Naive B cell (primary cell): ENCODE measurements around the gene CNR2. TPM values are rescaled to one million over a fixed set of nuclear protein-coding genes. Genes with fewer than 3 reads are reported as not detected.

ENCODE experiments used
- ATAC-seq, 2 donors: fragments of 150-1000 bp; cut with Tn5 transposase; 2 replicates each; pipeline ENCODE4 v1.10.0; 2021; ENCODE audit warnings: low read depth in 2 of 2, mild to moderate bottlenecking in 2 of 2, moderate library complexity in 2 of 2
- DNase-seq: peaks from one replicate; pipeline ENCODE4 v3.0.0; 2022
- H3K27ac Mint-ChIP-seq, 6 donors: one replicate each; pipeline ENCODE4 v1.8.0; 2020 to 2022; ENCODE audit warnings: mild to moderate bottlenecking in 6 of 6, mixed read lengths in 6 of 6, moderate library complexity in 5 of 6, inconsistent platforms in 2 of 6
- H3K27me3 Mint-ChIP-seq, 3 donors: one replicate each; pipeline ENCODE4 v1.8.0; 2021 to 2022; ENCODE audit warnings: mixed read lengths in 3 of 3, mild to moderate bottlenecking in 1 of 3
- H3K36me3 Mint-ChIP-seq, 2 donors: one replicate each; pipeline ENCODE4 v1.8.0; 2020 to 2022; ENCODE audit warnings: mixed read lengths in 2 of 2, inconsistent platforms in 1 of 2, mild to moderate bottlenecking in 1 of 2
- H3K4me1 Mint-ChIP-seq, 3 donors: one replicate each; pipeline ENCODE4 v1.8.0; 2020 to 2022; ENCODE audit warnings: mixed read lengths in 3 of 3, inconsistent platforms in 1 of 3, mild to moderate bottlenecking in 1 of 3, moderate library complexity in 1 of 3
- H3K4me3 Mint-ChIP-seq, 8 donors: one replicate each; pipeline ENCODE4 v1.8.0; 2020 to 2022; ENCODE audit warnings: mild to moderate bottlenecking in 8 of 8, mixed read lengths in 8 of 8, moderate library complexity in 8 of 8, inconsistent platforms in 2 of 8
- H3K9me3 Mint-ChIP-seq, 7 donors: one replicate each; pipeline ENCODE4 v1.8.0; 2020 to 2022; ENCODE audit warnings: mixed read lengths in 7 of 7, mild to moderate bottlenecking in 5 of 7, inconsistent platforms in 2 of 7, moderate library complexity in 1 of 7
- polyA plus RNA-seq, 6 donors: library from polyadenylated mRNA; unstranded; fragments of 300-500 nt; fragmentation: Illumina TruSeq; gene quantifications; one replicate each; pipeline ENCODE4 v1.2.3, GENCODE V29; 2021; ENCODE audit warnings: low read depth in 6 of 6

The CNR2 gene
- polyA plus RNA-seq, 6 donors from 2014 or later = 28.7 to 66.0 (median 47.1) TPM

DNA sequence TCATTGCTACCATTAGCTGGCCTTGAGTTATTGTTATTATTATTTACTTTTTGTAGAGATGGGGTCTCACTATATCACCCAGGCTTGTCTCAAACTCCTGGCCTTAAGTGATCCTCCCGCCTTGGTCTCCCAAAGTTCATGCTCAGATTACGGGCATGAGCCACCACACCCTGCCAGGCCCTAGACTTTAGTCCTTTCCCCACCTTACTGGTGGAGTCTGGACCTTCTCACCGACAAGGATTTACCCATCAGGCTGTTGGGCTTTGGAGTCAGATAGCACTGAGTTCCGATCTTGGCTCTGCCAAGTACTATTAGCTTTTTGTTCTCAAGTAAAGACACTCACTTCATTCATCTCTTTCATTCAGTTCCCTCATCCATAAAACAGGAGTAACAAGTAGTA is 17.2 kb downstream of the CNR2 start:
- ATAC-seq (no peak), DNase-seq (no peak)
- Mint-ChIP-seq H3K9me3 (no peaks in the 10 kb centered on the region), H3K36me3 (peaks cover 3 to 11% of the 10 kb centered on the region in 2 donors), H3K27ac (peak overlapping the region; percentile 77 to 96 (median 92)), H3K27me3 (no peaks in the 10 kb centered on the region), H3K4me1 (peaks cover 52 to 90% (median 78%) of the 10 kb centered on the region in 3 donors), H3K4me3 (peak overlapping the region in 6 of 8 donors; percentile 55 to 78 (median 72))

DNA sequence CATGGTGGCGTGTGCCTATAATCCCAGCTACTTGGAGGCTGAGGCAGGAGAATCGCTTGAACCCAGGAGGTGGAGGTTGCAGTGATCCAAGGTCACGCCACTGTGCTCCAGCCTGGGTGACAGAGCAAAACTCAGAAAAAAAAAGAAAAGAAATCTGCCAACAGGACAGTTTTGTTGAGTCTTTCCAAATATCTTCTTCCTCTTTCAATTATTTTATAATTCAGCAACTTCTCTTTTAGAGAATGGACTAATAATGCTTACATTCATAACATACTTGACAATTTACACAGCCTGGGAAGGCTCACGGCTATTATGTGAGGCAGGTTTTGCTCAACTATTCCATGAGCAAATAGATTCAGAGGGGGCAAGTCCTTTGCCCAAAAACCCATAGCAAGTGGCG is 18.1 kb downstream of the CNR2 start:
- Mint-ChIP-seq H3K27ac (peak overlapping the region; percentile 69 to 96 (median 85)), H3K9me3 (no peaks in the 10 kb centered on the region), H3K27me3 (no peaks in the 10 kb centered on the region), H3K36me3 (peaks cover 3 to 11% of the 10 kb centered on the region in 2 donors), H3K4me3 (peak overlapping the region in 7 of 8 donors; percentile 22 to 86 (median 36)), H3K4me1 (peaks cover 50 to 89% (median 78%) of the 10 kb centered on the region in 3 donors)
- DNase-seq = no peak
- no peak for ATAC-seq

DNA sequence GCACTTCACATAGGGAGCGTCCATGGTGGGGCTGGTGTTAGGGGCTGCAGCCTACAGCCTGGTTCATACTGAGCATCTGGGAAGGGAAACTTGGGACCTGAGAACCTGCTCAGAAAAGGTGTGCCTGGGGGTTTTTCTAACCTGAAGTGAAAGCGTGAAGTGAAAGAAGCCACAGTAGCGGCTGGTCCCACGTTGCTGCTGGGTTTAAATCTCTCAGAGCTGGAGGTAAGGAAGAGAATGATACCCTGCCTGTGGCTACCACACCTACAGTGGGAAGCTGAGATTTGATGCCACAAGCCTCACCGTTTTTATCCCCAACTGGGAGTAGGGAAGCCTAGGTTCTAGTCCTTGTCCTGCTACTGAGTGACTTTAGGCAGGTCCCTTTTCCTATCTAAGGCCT is 24.1 kb downstream of the CNR2 start:
- peaks cover 7 to 17% of the 10 kb centered on the region in 2 donors for H3K36me3 Mint-ChIP-seq
- DNase-seq (peak; percentile 45), ATAC-seq (peak; percentile 81 to 82)
- no peaks in the 10 kb centered on the region for H3K27me3 Mint-ChIP-seq
- H3K9me3 Mint-ChIP-seq = no peaks in the 10 kb centered on the region
- peak overlapping the region; percentile 67 to 99 (median 96) for H3K27ac Mint-ChIP-seq
- H3K4me3 Mint-ChIP-seq = peak overlapping the region; percentile 15 to 91 (median 84)
- H3K4me1 Mint-ChIP-seq = peaks cover 55 to 86% (median 86%) of the 10 kb centered on the region in 3 donors

DNA sequence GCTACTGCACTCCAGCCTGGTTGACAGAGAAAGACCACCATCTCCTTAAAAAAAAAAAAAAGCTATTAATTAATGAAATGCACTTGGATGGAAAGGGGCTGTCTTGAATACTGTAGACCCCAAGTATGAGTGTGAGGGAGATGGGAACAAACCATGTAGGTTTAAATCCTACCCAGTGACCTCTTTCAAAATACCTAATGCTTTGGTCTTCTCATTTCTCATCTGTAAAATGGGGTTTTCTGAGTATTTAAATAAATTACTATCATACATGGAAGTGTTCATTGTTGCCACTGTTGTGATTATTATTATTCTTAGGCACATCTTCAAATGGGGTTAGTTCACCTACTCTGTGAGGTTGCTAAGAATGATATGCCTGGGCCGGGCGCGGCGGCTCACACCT is 27.9 kb downstream of the CNR2 start:
- DNase-seq = no peak
- Mint-ChIP-seq H3K27me3 (no peaks in the 10 kb centered on the region), H3K4me3 (peak overlapping the region in 1 of 8 donors; percentile 30), H3K9me3 (no peaks in the 10 kb centered on the region), H3K4me1 (peaks cover 35 to 57% (median 53%) of the 10 kb centered on the region in 3 donors), H3K27ac (peak overlapping the region in 5 of 6 donors; percentile 20 to 71 (median 38)), H3K36me3 (peaks cover 9 to 19% of the 10 kb centered on the region in 2 donors)
- ATAC-seq = no peak

DNA sequence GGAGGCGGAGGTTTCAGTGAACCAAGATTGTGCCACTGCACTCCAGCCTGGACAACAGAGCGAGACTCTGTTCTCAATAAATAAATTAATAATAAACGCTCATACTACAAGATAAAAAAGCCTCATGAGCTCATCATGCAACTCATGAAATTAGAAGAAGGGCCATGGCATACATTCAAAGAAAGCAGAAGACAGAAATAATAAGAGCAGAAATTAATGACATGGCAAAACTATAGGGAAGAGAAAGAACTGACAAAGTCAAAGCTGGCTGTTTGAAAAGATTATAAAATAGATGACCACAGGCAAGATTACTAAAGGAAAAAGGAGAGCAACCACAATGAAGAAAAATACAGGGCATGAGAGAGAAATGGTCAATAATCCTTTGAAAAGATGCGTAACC is 30.4 kb downstream of the CNR2 start:
- Mint-ChIP-seq H3K36me3 (peaks cover 25 to 36% of the 10 kb centered on the region in 2 donors), H3K27ac (peak overlapping the region in 4 of 6 donors; percentile 29 to 80 (median 50)), H3K4me1 (peaks cover 22 to 40% (median 35%) of the 10 kb centered on the region in 3 donors), H3K4me3 (no peak overlapping the region), H3K9me3 (peaks cover 3 to 21% (median 15%) of the 10 kb centered on the region in 7 donors), H3K27me3 (no peaks in the 10 kb centered on the region)
- DNase-seq (no peak), ATAC-seq (no peak)

DNA sequence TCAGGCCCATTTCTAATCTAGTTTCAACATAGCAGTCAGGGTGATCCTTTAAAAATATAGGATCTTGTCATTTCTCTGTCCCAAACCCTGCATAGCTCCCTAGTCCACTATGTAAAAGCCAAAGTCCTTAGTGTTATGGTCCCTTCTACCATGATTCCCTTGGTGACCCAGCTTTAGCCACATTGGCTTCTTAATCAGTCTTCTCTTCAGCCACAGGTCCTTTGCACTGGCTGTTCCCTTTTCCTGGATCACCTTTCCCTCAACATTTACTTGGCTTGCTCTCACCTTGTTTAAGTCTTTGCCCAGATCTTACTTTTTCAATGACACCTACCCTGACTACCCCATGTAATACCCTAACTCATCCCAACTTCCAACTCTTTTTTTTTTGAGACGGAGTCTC is 33.4 kb downstream of the CNR2 start:
- no peak for DNase-seq
- peaks cover 13 to 28% (median 24%) of the 10 kb centered on the region in 3 donors for H3K4me1 Mint-ChIP-seq
- no peak for ATAC-seq
- H3K27ac Mint-ChIP-seq = peak overlapping the region in 4 of 6 donors; percentile 21 to 60 (median 38)
- no peak overlapping the region for H3K4me3 Mint-ChIP-seq
- peaks cover 36 to 57% of the 10 kb centered on the region in 2 donors for H3K36me3 Mint-ChIP-seq
- peaks cover 4 to 30% (median 21%) of the 10 kb centered on the region in 7 donors for H3K9me3 Mint-ChIP-seq
- H3K27me3 Mint-ChIP-seq = no peaks in the 10 kb centered on the region

DNA sequence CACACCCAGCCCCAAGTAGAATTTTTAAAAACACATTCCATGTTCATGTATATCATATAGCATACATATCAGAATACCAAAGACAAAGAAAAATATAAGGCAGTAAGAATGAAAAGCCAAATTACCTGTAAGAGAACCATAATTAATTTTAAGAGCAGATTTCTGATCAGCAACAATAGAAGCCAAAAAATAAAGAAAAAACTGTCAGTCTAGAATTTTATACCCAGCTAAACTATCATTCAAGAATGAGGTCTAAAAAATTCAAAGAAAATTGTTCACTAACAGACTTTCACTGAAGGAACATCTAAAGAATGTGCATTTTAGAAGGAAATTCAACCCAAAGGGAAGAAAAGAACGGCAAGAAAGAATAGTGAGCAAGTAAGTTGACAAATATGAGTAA is 34.5 kb downstream of the CNR2 start:
- Mint-ChIP-seq H3K9me3 (peaks cover 4 to 30% (median 21%) of the 10 kb centered on the region in 7 donors), H3K36me3 (peaks cover 36 to 66% of the 10 kb centered on the region in 2 donors), H3K4me3 (no peak overlapping the region), H3K27ac (peak overlapping the region in 1 of 6 donors; percentile 44), H3K4me1 (peaks cover 24 to 37% (median 31%) of the 10 kb centered on the region in 3 donors), H3K27me3 (no peaks in the 10 kb centered on the region)
- ATAC-seq (no peak), DNase-seq (no peak)

DNA sequence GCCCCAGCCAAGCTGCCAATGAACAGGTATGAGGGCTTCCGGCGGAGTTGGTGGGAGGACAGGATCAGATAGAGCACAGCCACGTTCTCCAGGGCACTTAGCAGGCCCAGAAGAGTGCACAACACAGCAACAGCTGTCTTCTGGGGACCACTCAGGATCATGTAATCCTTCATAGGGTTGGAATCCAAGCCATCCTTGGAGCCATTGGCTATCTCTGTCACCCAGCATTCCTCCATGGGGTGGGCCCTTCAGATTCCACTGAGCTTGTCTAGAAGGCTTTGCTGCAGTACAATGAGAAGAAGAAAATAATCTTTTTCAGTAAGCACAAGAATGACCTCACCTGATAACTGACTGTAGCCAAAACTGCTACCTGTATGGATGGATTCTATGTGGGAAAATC is 37.8 kb downstream of the CNR2 start:
- peaks cover 25 to 39% (median 33%) of the 10 kb centered on the region in 3 donors for H3K4me1 Mint-ChIP-seq
- peaks cover 4 to 30% (median 21%) of the 10 kb centered on the region in 7 donors for H3K9me3 Mint-ChIP-seq
- DNase-seq (no peak), ATAC-seq (no peak)
- H3K4me3 Mint-ChIP-seq = peak overlapping the region in 1 of 8 donors; percentile 35
- H3K27me3 Mint-ChIP-seq = no peaks in the 10 kb centered on the region
- H3K27ac Mint-ChIP-seq = peak overlapping the region in 3 of 6 donors; percentile 30 to 74 (median 65)
- peaks cover 31 to 54% of the 10 kb centered on the region in 2 donors for H3K36me3 Mint-ChIP-seq

DNA sequence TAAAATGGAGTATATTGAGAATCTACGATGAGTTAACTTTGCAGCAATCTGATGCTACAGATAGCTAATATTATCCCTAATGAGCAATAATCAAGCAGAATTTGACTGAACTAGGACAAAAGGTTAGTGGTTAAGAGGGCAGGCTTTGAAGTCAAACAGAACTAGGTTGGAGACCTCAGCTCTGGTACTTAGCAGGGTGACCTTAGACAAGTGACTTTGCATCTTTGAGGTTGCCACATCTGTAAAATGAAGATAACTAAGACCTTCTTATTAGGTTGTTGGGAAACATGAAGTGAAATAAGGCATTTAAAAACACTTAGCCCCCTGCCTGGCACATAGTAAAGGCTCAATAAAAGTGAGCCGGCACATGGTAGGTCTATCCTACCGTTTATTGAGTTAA is 40.7 kb downstream of the CNR2 start:
- no peak for ATAC-seq
- Mint-ChIP-seq H3K9me3 (peaks cover 0 to 10% (median 4%) of the 10 kb centered on the region in 7 donors), H3K27ac (peak overlapping the region in 1 of 6 donors; percentile 69)

DNA sequence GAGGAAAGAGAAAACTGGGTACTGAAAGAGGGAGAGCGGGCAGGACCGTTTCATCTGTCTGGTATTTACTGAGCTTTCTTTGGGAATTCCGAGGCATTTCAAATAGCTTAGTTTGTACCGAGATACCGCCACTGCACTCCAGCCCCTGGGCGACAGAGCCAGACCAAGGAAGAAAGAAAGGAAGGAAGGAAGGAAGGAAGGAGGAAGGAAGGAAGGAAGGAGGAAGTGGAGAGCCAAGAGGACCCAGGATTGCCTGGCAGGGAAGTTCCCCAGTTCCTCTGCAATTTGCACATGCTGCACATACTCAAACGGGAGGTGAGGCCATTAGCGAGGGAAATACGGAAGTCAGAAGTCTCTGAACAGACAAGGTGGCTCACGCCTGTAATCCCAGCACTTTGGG is 44.1 kb downstream of the CNR2 start:
- ATAC-seq = no peak
- peaks cover 33 to 44% (median 39%) of the 10 kb centered on the region in 3 donors for H3K4me1 Mint-ChIP-seq
- no peaks in the 10 kb centered on the region for H3K9me3 Mint-ChIP-seq
- no peak for DNase-seq
- H3K36me3 Mint-ChIP-seq = peaks cover 0 to 1% of the 10 kb centered on the region in 2 donors
- H3K27ac Mint-ChIP-seq = peak overlapping the region in 3 of 6 donors; percentile 40 to 89 (median 87)
- H3K4me3 Mint-ChIP-seq = peak overlapping the region; percentile 66 to 94 (median 91)
- no peaks in the 10 kb centered on the region for H3K27me3 Mint-ChIP-seq

More for the DNA sequence above, 40.7 kb downstream of the CNR2 start:
- H3K4me3 Mint-ChIP-seq = no peak overlapping the region
- no peaks in the 10 kb centered on the region for H3K27me3 Mint-ChIP-seq
- peaks cover 10 to 28% of the 10 kb centered on the region in 2 donors for H3K36me3 Mint-ChIP-seq
- no peak for DNase-seq
- H3K4me1 Mint-ChIP-seq = peaks cover 35 to 44% (median 43%) of the 10 kb centered on the region in 3 donors

DNA sequence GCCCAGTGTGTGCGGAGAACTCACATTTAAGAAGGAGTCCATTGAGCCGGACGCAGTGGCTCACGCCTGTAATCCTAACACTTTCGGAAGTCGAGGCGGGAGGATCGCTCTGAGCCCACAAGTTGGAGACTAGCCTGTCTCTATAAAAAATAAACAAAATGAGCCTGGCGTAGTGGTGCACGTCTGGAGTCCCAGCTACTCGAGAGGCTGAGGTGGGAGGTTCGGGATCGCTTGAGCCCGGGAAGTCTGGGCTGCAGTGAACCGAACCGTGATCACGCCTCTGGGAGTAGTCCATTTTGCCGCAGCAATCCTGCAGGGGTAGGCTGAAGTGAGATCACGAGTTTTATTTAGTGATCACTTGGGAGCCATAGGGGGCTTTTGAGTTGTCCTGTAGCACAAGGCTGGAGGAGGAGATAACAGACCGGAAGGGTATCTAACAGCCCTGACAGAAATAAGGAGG is 44.6 kb downstream of the CNR2 start:
- peaks cover 28 to 39% (median 35%) of the 10 kb centered on the region in 3 donors for H3K4me1 Mint-ChIP-seq
- ATAC-seq = peak in 1 of 2 donors; percentile 1

DNA sequence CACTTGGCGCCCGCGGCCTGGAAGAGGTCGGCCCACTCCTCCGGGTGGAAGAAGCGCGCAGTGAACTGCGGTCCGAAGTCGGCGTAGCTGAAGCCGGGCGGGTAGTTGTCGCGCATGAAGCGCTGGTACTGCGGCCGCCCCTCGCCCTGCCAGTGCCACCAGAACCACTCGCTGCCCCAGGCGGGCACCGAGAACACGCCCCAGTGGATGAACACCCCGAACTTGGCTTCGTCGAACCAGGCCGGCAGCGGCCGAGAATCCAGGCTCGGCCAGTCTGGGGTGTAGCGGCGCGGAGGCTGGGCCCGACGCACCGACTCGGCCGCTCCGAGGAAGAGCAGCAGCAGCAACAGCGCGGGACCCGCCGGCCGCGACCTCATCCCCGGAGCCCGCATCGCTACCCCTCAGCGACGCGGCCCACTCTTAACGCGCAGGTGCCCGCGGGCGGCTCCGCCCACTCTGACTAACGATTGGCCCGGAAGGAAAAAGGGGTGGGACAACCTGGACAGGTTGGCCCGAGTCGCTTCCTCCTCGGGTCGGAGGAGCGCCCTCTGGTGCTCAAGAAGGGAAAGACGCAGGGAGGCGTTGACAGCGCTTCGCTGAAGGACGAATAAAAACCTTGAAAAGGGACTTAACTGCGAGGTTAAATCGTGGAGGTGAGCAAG is 45.1 kb downstream of the CNR2 start, which contains the start of gene FUCA1:
FUCA1 (minus strand) TSS at position 396 of the 662 bp plus-strand sequence; CDS start at position 392, 4 bp downstream.
- Mint-ChIP-seq H3K4me1 (peaks cover 28 to 35% (median 31%) of the 10 kb centered on the region in 3 donors), H3K27me3 (no peaks in the 10 kb centered on the region), H3K36me3 (no peaks in the 10 kb centered on the region), H3K9me3 (no peaks in the 10 kb centered on the region), H3K4me3 (peak within 1 kb of the TSS; percentile 80 to 95 (median 92)), H3K27ac (peak within 1 kb of the TSS; percentile 78 to 96 (median 88))
- peak; percentile 96 for DNase-seq
- peak; percentile 99 for ATAC-seq

More for the DNA sequence above, 44.6 kb downstream of the CNR2 start:
- DNase-seq = no peak
- peak overlapping the region; percentile 66 to 96 (median 88) for H3K27ac Mint-ChIP-seq
- no peaks in the 10 kb centered on the region for H3K9me3 Mint-ChIP-seq
- peak overlapping the region; percentile 80 to 95 (median 92) for H3K4me3 Mint-ChIP-seq
- H3K36me3 Mint-ChIP-seq = no peaks in the 10 kb centered on the region
- no peaks in the 10 kb centered on the region for H3K27me3 Mint-ChIP-seq

DNA sequence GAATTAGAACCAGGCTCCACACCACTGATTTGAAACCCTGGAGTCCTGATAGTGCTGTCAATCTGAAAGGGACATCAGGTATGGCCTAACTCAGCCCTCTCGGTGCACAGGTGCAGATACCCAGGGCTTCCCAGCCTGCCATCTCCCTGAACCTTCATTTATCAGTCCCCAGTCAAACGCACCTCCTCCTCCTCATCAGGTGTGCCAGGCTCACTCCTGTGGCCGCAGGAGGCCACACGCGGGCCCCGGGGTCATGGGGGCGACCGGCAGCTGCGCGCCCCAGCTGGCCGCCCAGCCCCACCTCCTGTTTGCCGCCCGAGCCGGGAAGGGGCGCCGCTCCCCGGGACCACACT is 45.6 kb downstream of the CNR2 start:
- H3K9me3 Mint-ChIP-seq = no peaks in the 10 kb centered on the region
- DNase-seq (peak; percentile 11), ATAC-seq (no peak)
- H3K27ac Mint-ChIP-seq = peak overlapping the region in 5 of 6 donors; percentile 78 to 89 (median 86)
- H3K36me3 Mint-ChIP-seq = no peaks in the 10 kb centered on the region
- H3K4me1 Mint-ChIP-seq = peaks cover 27 to 31% (median 31%) of the 10 kb centered on the region in 3 donors
- no peaks in the 10 kb centered on the region for H3K27me3 Mint-ChIP-seq
- H3K4me3 Mint-ChIP-seq = peak overlapping the region; percentile 80 to 95 (median 92)
